Measurements from ENCODE around the gene AANAT.
A peak's percentile ranks its signal among the peaks of the same experiment; 100 is the strongest.

AANAT gene

DNA sequence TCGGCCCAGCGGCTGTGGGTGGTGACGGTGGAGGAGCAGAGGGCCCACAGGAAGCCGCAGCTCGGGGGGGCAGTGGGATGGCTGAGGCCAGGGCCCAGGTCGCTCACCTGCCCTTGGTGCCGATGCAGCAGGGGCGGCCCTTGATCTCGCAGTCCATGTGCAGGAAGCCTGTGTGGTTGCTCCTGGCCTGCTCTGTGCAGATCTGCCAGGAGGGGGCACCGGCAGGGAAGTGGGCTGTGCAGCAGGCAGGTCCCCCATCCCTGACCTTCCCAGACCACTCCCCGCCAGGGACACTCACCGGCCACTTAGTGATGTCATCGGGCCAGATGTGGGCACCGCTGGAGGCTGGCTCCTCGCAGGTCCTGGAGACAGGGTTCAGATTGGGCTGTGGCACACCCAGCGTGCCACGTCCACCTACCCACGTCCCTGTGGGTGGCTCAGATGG, 6.2 kb downstream of the AANAT start:
- no peak overlapping the region for H3K4me3 ChIP-seq (ENCODE audit: low read length)
- TF ChIP-seq, protein P1, sequence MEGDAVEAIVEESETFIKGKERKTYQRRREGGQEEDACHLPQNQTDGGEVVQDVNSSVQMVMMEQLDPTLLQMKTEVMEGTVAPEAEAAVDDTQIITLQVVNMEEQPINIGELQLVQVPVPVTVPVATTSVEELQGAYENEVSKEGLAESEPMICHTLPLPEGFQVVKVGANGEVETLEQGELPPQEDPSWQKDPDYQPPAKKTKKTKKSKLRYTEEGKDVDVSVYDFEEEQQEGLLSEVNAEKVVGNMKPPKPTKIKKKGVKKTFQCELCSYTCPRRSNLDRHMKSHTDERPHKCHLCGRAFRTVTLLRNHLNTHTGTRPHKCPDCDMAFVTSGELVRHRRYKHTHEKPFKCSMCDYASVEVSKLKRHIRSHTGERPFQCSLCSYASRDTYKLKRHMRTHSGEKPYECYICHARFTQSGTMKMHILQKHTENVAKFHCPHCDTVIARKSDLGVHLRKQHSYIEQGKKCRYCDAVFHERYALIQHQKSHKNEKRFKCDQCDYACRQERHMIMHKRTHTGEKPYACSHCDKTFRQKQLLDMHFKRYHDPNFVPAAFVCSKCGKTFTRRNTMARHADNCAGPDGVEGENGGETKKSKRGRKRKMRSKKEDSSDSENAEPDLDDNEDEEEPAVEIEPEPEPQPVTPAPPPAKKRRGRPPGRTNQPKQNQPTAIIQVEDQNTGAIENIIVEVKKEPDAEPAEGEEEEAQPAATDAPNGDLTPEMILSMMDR (IDR thresholded peaks at IDR 0.05; ENCODE audit: insufficient read depth, low read depth, low read length, missing control alignments) = peak; percentile 30
- DNase-seq (ENCODE audit: low read depth) = no peak

DNA sequence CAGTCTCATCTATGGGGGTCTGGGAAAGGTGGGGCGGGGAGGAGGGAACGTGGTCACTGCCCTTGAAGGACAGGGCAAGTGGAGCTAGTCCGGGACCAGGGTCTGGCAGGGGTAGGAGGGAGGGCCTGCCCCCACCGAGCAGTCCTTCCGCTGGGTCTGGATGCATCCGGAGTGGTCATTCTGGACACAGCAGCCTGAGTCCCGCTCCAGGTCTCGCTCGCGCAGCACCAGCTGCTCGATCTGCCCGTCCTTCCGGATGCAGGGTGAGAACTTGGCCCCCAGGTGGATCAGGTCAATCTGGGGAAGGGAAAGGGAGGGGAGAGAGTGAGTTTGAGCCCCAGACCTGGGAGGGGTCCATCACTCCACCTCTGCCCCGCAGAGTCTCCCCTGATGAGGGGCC, 6.8 kb downstream of the AANAT start:
- TF ChIP-seq, protein P1 (IDR thresholded peaks at IDR 0.05; ENCODE audit: insufficient read depth, low read depth, low read length, missing control alignments) = no peak
- no peak overlapping the region for H3K4me3 ChIP-seq (ENCODE audit: low read length)
- DNase-seq (ENCODE audit: low read depth) = no peak

DNA sequence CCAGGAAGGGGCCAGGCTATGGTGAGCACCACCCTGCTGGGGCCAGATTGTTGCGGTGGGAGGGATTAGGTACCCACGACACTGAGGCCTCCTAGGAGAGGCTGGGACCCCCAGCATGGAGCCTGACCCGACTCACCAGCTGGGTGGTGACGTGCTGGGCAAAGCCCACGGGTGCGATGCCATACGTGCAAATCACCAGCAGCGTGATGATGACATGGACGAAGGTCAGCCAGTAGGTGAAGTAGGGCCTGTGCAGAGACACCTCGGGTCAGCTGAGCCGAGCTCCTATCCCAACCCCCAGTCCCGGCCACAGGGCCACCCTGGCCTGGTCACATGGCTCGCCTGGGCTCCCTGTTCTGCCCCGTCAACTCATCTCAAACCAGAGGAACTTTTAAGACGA, 7.5 kb downstream of the AANAT start:
- no peak overlapping the region for H3K4me3 ChIP-seq (ENCODE audit: low read length)
- TF ChIP-seq, protein P1 (IDR thresholded peaks at IDR 0.05; ENCODE audit: insufficient read depth, low read depth, low read length, missing control alignments) = no peak
- no peak for DNase-seq (ENCODE audit: low read depth)

DNA sequence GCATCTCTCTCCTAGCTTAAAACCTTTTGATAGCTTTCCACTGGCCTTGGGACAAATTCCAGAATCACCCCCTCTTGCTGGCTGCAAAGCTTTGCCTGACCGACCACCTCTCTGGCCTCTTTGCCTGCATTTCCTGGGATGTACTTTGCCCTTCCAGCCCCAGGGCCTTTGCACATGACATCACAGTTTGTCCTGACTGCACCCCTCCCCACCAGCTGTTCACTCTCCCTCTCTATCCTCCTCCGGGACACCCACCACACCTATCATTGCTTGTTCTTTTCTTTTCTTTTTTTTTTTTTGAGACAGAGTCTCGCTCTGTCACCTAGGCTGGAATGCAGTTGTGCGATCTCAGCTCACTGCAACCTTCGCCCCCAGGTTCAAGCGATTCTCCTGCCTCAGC, 7.9 kb downstream of the AANAT start:
- H3K4me3 ChIP-seq (ENCODE audit: low read length) = no peak overlapping the region
- TF ChIP-seq, protein P1 (IDR thresholded peaks at IDR 0.05; ENCODE audit: insufficient read depth, low read depth, low read length, missing control alignments) = no peak
- DNase-seq (ENCODE audit: low read depth) = no peak

DNA sequence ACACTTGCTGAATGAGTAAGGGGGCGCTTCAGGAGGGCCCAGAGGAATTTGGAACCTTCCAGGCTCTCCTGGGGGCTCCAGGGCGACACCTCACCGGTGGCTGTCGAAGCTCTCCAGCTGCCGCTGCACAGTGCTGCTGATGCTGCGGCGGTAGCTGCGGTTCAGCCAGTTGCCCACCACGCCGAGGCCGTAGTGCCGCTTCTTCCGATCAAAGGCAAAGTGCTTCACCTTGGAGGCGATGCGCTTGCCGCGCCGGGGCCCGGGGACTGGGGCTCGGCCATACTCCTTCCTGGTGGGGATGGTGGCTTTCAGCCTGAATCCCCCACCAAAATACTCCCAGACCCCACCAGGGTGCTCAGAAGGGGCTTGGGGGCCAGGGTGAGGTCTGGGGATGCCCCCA, 9.3 kb downstream of the AANAT start:
- TF ChIP-seq, protein P1 (IDR thresholded peaks at IDR 0.05; ENCODE audit: insufficient read depth, low read depth, low read length, missing control alignments) = no peak
- DNase-seq (ENCODE audit: low read depth) = no peak
- H3K4me3 ChIP-seq (ENCODE audit: low read length) = no peak overlapping the region

DNA sequence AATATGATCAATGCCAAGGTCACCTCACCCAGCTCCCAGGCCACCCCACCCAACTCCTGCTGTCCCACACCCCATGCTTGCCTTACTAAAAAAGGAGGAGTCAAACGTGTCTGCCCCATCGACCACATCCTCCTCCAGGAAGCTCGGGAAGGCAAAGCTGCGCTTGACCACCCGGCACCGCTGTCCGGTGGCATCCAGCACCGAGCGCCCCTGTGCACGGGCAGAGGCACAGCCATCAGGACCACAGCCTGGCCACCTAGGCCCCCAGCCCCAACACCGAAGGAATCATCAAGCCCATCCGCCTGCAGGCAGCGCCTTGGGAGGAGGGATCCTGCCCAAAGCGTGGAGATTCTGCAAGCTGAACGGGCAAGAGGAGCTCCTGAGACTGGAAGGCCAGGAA, 10.2 kb downstream of the AANAT start:
- no peak for DNase-seq (ENCODE audit: low read depth)
- H3K4me3 ChIP-seq (ENCODE audit: low read length) = no peak overlapping the region
- TF ChIP-seq, protein P1 (IDR thresholded peaks at IDR 0.05; ENCODE audit: insufficient read depth, low read depth, low read length, missing control alignments) = no peak

DNA sequence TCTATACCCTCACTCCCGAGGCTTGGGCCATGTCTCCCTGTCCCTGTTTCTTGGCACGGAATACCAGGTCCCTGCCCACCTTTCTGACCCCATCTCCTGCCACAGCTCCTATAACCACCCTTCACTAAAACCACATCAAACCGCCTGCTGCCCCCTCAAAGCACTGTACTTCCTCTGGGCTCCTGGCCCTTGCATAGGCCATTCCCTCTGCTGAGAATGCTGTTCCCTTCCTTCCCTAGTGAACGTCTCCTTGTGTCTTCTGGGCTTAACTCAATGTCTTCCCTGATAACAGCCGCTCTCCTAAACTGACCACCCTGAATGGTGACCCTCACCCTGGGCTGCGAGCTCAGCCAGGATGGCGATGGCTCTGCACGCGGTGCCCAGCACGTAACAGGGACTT, 10.7 kb downstream of the AANAT start:
- no peak for DNase-seq (ENCODE audit: low read depth)
- TF ChIP-seq, protein P1 (IDR thresholded peaks at IDR 0.05; ENCODE audit: insufficient read depth, low read depth, low read length, missing control alignments) = no peak
- H3K4me3 ChIP-seq (ENCODE audit: low read length) = no peak overlapping the region

Measured in epithelial cell of esophagus (primary cell).